Measurements from ENCODE around the gene COL28A1.

Gene COL28A1

GRCh38 chr7:7452652-7453051 is 83.0 kb downstream of the COL28A1 start:
- no peak for DNase-seq (ENCODE audit: extremely low spot score)
- CTCF ChIA-PET = interaction anchor here (1.3 to 1.6 kb wide), 2 partner anchors 29 to 844 kb away, joined by 3 to 5 read pairs; no protein-coding TSS in a partner anchor
- POLR2A ChIA-PET = no interaction called here
- no peak for TF ChIP-seq CTCF (IDR thresholded peaks at IDR 0.05; ENCODE audit: control extremely low read depth, extremely low read depth, low read depth, missing control alignments)

GRCh38 chr7:7452119-7452518 is 83.6 kb downstream of the COL28A1 start:
- ChIA-PET CTCF (interaction anchor here (1.3 to 1.6 kb wide), 2 partner anchors 28 to 844 kb away, joined by 3 to 5 read pairs; no protein-coding TSS in a partner anchor), POLR2A (no interaction called here)
- no peak for DNase-seq (ENCODE audit: extremely low spot score)
- no peak for TF ChIP-seq CTCF (IDR thresholded peaks at IDR 0.05; ENCODE audit: control extremely low read depth, extremely low read depth, low read depth, missing control alignments)

- POLR2A ChIA-PET = no interaction called here
- CTCF ChIA-PET = no interaction called here
- DNase-seq (ENCODE audit: extremely low spot score) = no peak
- TF ChIP-seq CTCF (IDR thresholded peaks at IDR 0.05; ENCODE audit: control extremely low read depth, extremely low read depth, low read depth, missing control alignments) = no peak
Measured at GRCh38 chr7:7449055-7449454, 86.6 kb downstream of the COL28A1 start.

GRCh38 chr7:7446616-7447015 is 89.1 kb downstream of the COL28A1 start:
- ChIA-PET POLR2A (no interaction called here), CTCF (no interaction called here)
- DNase-seq (ENCODE audit: extremely low spot score) = no peak
- TF ChIP-seq CTCF (IDR thresholded peaks at IDR 0.05; ENCODE audit: control extremely low read depth, extremely low read depth, low read depth, missing control alignments) = no peak

- TF ChIP-seq CTCF (IDR thresholded peaks at IDR 0.05; ENCODE audit: control extremely low read depth, extremely low read depth, low read depth, missing control alignments) = no peak
- DNase-seq (ENCODE audit: extremely low spot score) = no peak
- POLR2A ChIA-PET = no interaction called here
- CTCF ChIA-PET = interaction anchor here (1.3 to 1.5 kb wide), 2 partner anchors 12 to 341 kb away, joined by 4 to 5 read pairs; no protein-coding TSS in a partner anchor
Measured at GRCh38 chr7:7443806-7444350, 91.8 kb downstream of the COL28A1 start.

GRCh38 chr7:7439564-7439963 is 96.1 kb downstream of the COL28A1 start:
- POLR2A ChIA-PET = no interaction called here
- TF ChIP-seq CTCF (IDR thresholded peaks at IDR 0.05; ENCODE audit: control extremely low read depth, extremely low read depth, low read depth, missing control alignments) = no peak
- CTCF ChIA-PET = interaction anchor here (0.7 to 1.1 kb wide), 2 partner anchors 11 to 333 kb away, joined by 3 read pairs; no protein-coding TSS in a partner anchor
- DNase-seq (ENCODE audit: extremely low spot score) = no peak

Data from GM10248 (cell line).